ENCODE measurements around the gene CAPNS1. TPM values are rescaled to one million over a fixed set of nuclear protein-coding genes. Genes with fewer than 3 reads are reported as not detected.
"Not testable (repeated sequence)": the region's sequence is repeated elsewhere in the genome, so short reads cannot be mapped to it uniquely, and the experiment has no call there.

Gene CAPNS1
- total and polyA plus RNA-seq, 8 donors: 479 to 720 (median 589) TPM

- intact Hi-C loops (cut with DNase I): no loop called here
- H3K36me3 ChIP-seq: peaks cover 0 to 8% of the 10 kb centered on the region in 2 donors
- DNase-seq (no peak), ATAC-seq (no peak)
- H3K27ac ChIP-seq: no peak overlapping the region
- H3K27me3 ChIP-seq: no peaks in the 10 kb centered on the region
- TF ChIP-seq CTCF (IDR thresholded peaks at IDR 0.05): no peak
- no peak overlapping the region for H3K4me3 ChIP-seq
- H3K9me3 ChIP-seq: no peaks in the 10 kb centered on the region
- no peaks in the 10 kb centered on the region for H3K4me1 ChIP-seq
Observed at GRCh38 chr19:36160821-36161596, 21.1 kb downstream of the CAPNS1 start.

GRCh38 chr19:36163813-36164212, 23.9 kb downstream of the CAPNS1 start:
- no peak for ATAC-seq
- peaks cover 0 to 8% of the 10 kb centered on the region in 2 donors for H3K36me3 ChIP-seq
- no peak overlapping the region for H3K4me3 ChIP-seq
- no peak for TF ChIP-seq CTCF (IDR thresholded peaks at IDR 0.05)
- no peaks in the 10 kb centered on the region for H3K9me3 ChIP-seq
- no peaks in the 10 kb centered on the region for H3K27me3 ChIP-seq
- no peaks in the 10 kb centered on the region for H3K4me1 ChIP-seq
- no peak for DNase-seq
- H3K27ac ChIP-seq: no peak overlapping the region
- intact Hi-C loops (cut with DNase I): no loop called here

GRCh38 chr19:36169084-36169760, 29.4 kb downstream of the CAPNS1 start:
- Histone ChIP-seq H3K9me3 (no peaks in the 10 kb centered on the region), H3K36me3 (no peaks in the 10 kb centered on the region), H3K27ac (peak overlapping the region in 1 of 2 donors; percentile 80), H3K4me3 (no peak overlapping the region), H3K27me3 (no peaks in the 10 kb centered on the region), H3K4me1 (peaks cover 0 to 6% of the 10 kb centered on the region in 2 donors)
- no peak for DNase-seq
- no peak for ATAC-seq
- intact Hi-C loops (cut with DNase I): no loop called here
- TF ChIP-seq CTCF (IDR thresholded peaks at IDR 0.05): no peak

GRCh38 chr19:36172852-36173251, 33.0 kb downstream of the CAPNS1 start:
- ATAC-seq (no peak), DNase-seq (no peak)
- Histone ChIP-seq H3K27ac (no peak overlapping the region), H3K4me1 (peaks cover 0 to 6% of the 10 kb centered on the region in 2 donors), H3K9me3 (no peaks in the 10 kb centered on the region), H3K27me3 (no peaks in the 10 kb centered on the region), H3K4me3 (no peak overlapping the region), H3K36me3 (no peaks in the 10 kb centered on the region)
- no peak for TF ChIP-seq CTCF (IDR thresholded peaks at IDR 0.05)
- intact Hi-C loops (cut with DNase I): no loop called here

GRCh38 chr19:36173846-36174245, 34.0 kb downstream of the CAPNS1 start:
- H3K9me3 ChIP-seq; H3K36me3 ChIP-seq; H3K27me3 ChIP-seq; H3K27ac ChIP-seq; H3K4me3 ChIP-seq; intact Hi-C loops (cut with DNase I); DNase-seq; H3K4me1 ChIP-seq; ATAC-seq: not testable (repeated sequence)

GRCh38 chr19:36179077-36179476, 39.2 kb downstream of the CAPNS1 start:
- intact Hi-C loops (cut with DNase I); ATAC-seq; H3K4me1 ChIP-seq; DNase-seq; H3K4me3 ChIP-seq; H3K9me3 ChIP-seq; H3K27me3 ChIP-seq; H3K27ac ChIP-seq: not testable (repeated sequence)
- peaks cover 0 to 18% of the 10 kb centered on the region in 2 donors for H3K36me3 ChIP-seq

Data from left lung (tissue), 10 donors.